Panc1 (cell line): ENCODE data around the gene FTL. TPM values are rescaled to one million over a fixed set of nuclear protein-coding genes. Genes with fewer than 3 reads are reported as not detected.

Source experiments
- ATAC-seq: fragments of 200-7000 bp; cut with Tn5 transposase; 2 replicates; pipeline ENCODE4 v1.9.1; 2020; ENCODE audit warnings: mild to moderate bottlenecking, moderate library complexity
- BruUV-seq: library from RNA; stranded (reverse); fragments of 400-500 nt; replicated peaks from 2 replicates; lab custom pipeline; 2021; lab: Mats Ljungman, UMichigan
- CTCF ChIA-PET: fragments of 300-600 bp; sonication (Branson Sonifier 250); formaldehyde crosslinking; loops from one replicate; lab custom pipeline; 2022; ENCODE audit warnings: antibody characterized with exemption; lab: Charles Lee
- POLR2A ChIA-PET: fragments of 300-600 bp; sonication (Branson Sonifier 250); formaldehyde crosslinking; loops from one replicate; lab custom pipeline; 2022; ENCODE audit warnings: antibody characterized with exemption; lab: Charles Lee
- DNase-seq: peaks from one replicate; pipeline ENCODE4 v3.0.0-alpha.2; 2010; ENCODE audit warnings: low read depth, low spot score
- H3K27ac ChIP-seq: 2 replicates; pipeline ENCODE4 v1.5.1; 2011; ENCODE audit warnings: mild to moderate bottlenecking, low read length, inconsistent platforms
- H3K27me3 ChIP-seq: fragments of 200-500 bp; sonication (Bioruptor generic); 2 replicates; pipeline ENCODE4 v1.6.0; 2014; ENCODE audit warnings: low read length, inconsistent platforms; ENCODE audit not compliant: control insufficient read depth, insufficient read depth
- H3K36me3 ChIP-seq: fragments of 200-500 bp; sonication (Bioruptor generic); 2 replicates; pipeline ENCODE4 v1.5.1; 2014; ENCODE audit warnings: inconsistent platforms, mild to moderate bottlenecking, low read length, moderate library complexity; ENCODE audit not compliant: control insufficient read depth, insufficient read depth
- H3K4me1 ChIP-seq: 2 replicates; pipeline ENCODE4 v1.5.1; 2011; ENCODE audit warnings: inconsistent platforms, mild to moderate bottlenecking, low read length, moderate library complexity; ENCODE audit not compliant: control insufficient read depth, insufficient read depth
- H3K4me3 ChIP-seq, 2 experiments: 2 replicates each; pipeline ENCODE4 v1.5.1; 2011 to 2012; ENCODE audit warnings: low read depth in 2 of 2, low read length in 2 of 2, mild to moderate bottlenecking in 2 of 2, inconsistent platforms in 1 of 2, moderate library complexity in 1 of 2
- H3K9me3 ChIP-seq: fragments of 200-500 bp; sonication (Bioruptor generic); 2 replicates; pipeline ENCODE4 v1.5.1; 2014; ENCODE audit warnings: low read depth, mild to moderate bottlenecking, inconsistent platforms, low read length, moderate library complexity; ENCODE audit not compliant: control insufficient read depth, insufficient read depth
- CTCF ChIP-seq: fragments of 450-650 bp; IDR thresholded peaks from 2 replicates; pipeline ENCODE4 v1.5.1; 2017; ENCODE audit warnings: mild to moderate bottlenecking
- POLR2AphosphoS5 ChIP-seq: IDR thresholded peaks from 2 replicates; pipeline ENCODE4 v1.6.1; 2012; ENCODE audit warnings: mild to moderate bottlenecking, low read depth, low read length, moderate library complexity
- REST ChIP-seq, 2 experiments: IDR thresholded peaks; 2 replicates each; pipeline ENCODE4 v1.6.1; 2011 to 2012; ENCODE audit warnings: low read depth in 2 of 2, control low read depth in 1 of 2, low read length in 1 of 2, mild to moderate bottlenecking in 1 of 2, moderate library complexity in 1 of 2; ENCODE audit not compliant: insufficient read depth in 1 of 2
- SIN3A ChIP-seq: IDR thresholded peaks from 2 replicates; pipeline ENCODE4 v1.6.1; 2012; ENCODE audit warnings: low read depth, mild to moderate bottlenecking, low read length, moderate library complexity, borderline replicate concordance; ENCODE audit not compliant: insufficient read depth
- TCF7L2 ChIP-seq: IDR thresholded peaks from 2 replicates; pipeline ENCODE4 v1.6.1; 2011; ENCODE audit warnings: mild to moderate bottlenecking, low read depth, low read length, inconsistent platforms
- in situ Hi-C: cut with HindIII; loops from 2 replicates; pipeline ENCODE4 v1.10.0; 2016; ENCODE audit warnings: low sequenced_read_pairs, low pct_unique_long_range_greater_than_20kb
- intact Hi-C: fragments of 100-400 bp; cut with micrococcal nuclease; formaldehyde crosslinking; loops from one replicate; pipeline ENCODE4 v1.10.0; 2022; ENCODE audit not compliant: unreplicated experiment
- total RNA-seq: library from RNA; stranded (reverse); gene quantifications from one replicate; pipeline ENCODE4 v1.2.1, GENCODE V29; 2021; ENCODE audit not compliant: unreplicated experiment

FTL gene
- total RNA-seq, 1 experiment from 2014 or later = 1,332 TPM

- no peak overlapping the region for H3K27ac ChIP-seq
- no peaks in the 10 kb centered on the region; the same call in 1 of the 2 replicates for H3K36me3 ChIP-seq
- intact Hi-C loops (no loop called here), in situ Hi-C loops (no loop called here)
- no peaks in the 10 kb centered on the region for H3K27me3 ChIP-seq
- ChIA-PET CTCF (no interaction called here), POLR2A (no interaction called here)
- H3K4me3 ChIP-seq = no peak overlapping the region
- DNase-seq (no peak), ATAC-seq (no peak)
- TF ChIP-seq POLR2AphosphoS5 (no peak), SIN3A (no peak), CTCF (no peak), REST (IDR thresholded peaks at IDR 0.05; ENCODE audit: insufficient read depth in 1 of 2, low read depth in 2 of 2, low read length in 1 of 2) (no peak), TCF7L2 (no peak)
- BruUV-seq = no TSS peak
- H3K4me1 ChIP-seq = no peaks in the 10 kb centered on the region
- no peaks in the 10 kb centered on the region for H3K9me3 ChIP-seq
Observed at GRCh38 chr19:49014123-49014869, 49.2 kb downstream of the FTL start.

GRCh38 chr19:49014870-49015255, 49.8 kb downstream of the FTL start:
- TF ChIP-seq SIN3A = no peak
- no peak for TF ChIP-seq TCF7L2
- no peak for TF ChIP-seq POLR2AphosphoS5
- TF ChIP-seq REST (IDR thresholded peaks at IDR 0.05; ENCODE audit: insufficient read depth in 1 of 2, low read depth in 2 of 2, low read length in 1 of 2) = no peak
- no peak for TF ChIP-seq CTCF
- intact Hi-C loops (no loop called here), in situ Hi-C loops (no loop called here)
- Histone ChIP-seq H3K9me3 (no peaks in the 10 kb centered on the region), H3K36me3 (no peaks in the 10 kb centered on the region; the same call in 1 of the 2 replicates), H3K4me1 (no peaks in the 10 kb centered on the region), H3K27me3 (no peaks in the 10 kb centered on the region), H3K4me3 (no peak overlapping the region), H3K27ac (no peak overlapping the region)
- no peak for ATAC-seq
- no peak for DNase-seq
- ChIA-PET CTCF (no interaction called here), POLR2A (no interaction called here)
- BruUV-seq = no TSS peak
